A549 (cell line): ENCODE results near the gene PCDHGC5.

Experiments used
- NFE2L2 ChIP-seq: fragments of 150-350 bp; conservative IDR thresholded peaks from 2 replicates; pipeline ENCODE4 v1.6.1; 2014; ENCODE audit warnings: low read length
- NR3C1 ChIP-seq: fragments of >200 bp; sonication (Bioruptor Twin); formaldehyde crosslinking; IDR thresholded peaks from 3 replicates; pipeline ENCODE4 v1.6.1; 2017
- POLR2A ChIP-seq: IDR thresholded peaks from 2 replicates; pipeline ENCODE4 v1.6.1; 2012; ENCODE audit warnings: mild to moderate bottlenecking, low read length
- RAD21 ChIP-seq, 2 experiments: fragments of >200 bp in 1 of 2; sonication (Bioruptor Twin) in 1 of 2; formaldehyde crosslinking in 1 of 2; IDR thresholded peaks in 1 of 2; conservative IDR thresholded peaks in 1 of 2; 2 replicates in 1 of 2; 3 replicates in 1 of 2; pipeline ENCODE4 v1.6.1; 2012 to 2018; ENCODE audit warnings: inconsistent platforms in 1 of 2
- RCOR1 ChIP-seq: fragments of 150-350 bp; IDR thresholded peaks from 2 replicates; pipeline ENCODE4 v1.6.1; 2014; ENCODE audit warnings: antibody characterized with exemption, low read length, low read depth
- USF2 ChIP-seq: fragments of 450-650 bp; IDR thresholded peaks from 2 replicates; pipeline ENCODE4 v1.6.1; 2014; ENCODE audit warnings: antibody characterized with exemption
- ZNF302 ChIP-seq: fragments of 250-450 bp; sonication (Bioruptor Pico); IDR thresholded peaks from 2 replicates; pipeline ENCODE4 v1.9.0; 2021; ENCODE audit warnings: inconsistent platforms, mild to moderate bottlenecking, moderate library complexity
- TF ChIP-seq, protein P1 (sequence below): fragments of >200 bp; sonication (Bioruptor Twin); formaldehyde crosslinking; IDR thresholded peaks from 3 replicates; pipeline ENCODE4 v1.5.1; 2016
- TF ChIP-seq, protein P2 (sequence below): IDR thresholded peaks from 2 replicates; pipeline ENCODE4 v1.6.1; 2012

DNA sequence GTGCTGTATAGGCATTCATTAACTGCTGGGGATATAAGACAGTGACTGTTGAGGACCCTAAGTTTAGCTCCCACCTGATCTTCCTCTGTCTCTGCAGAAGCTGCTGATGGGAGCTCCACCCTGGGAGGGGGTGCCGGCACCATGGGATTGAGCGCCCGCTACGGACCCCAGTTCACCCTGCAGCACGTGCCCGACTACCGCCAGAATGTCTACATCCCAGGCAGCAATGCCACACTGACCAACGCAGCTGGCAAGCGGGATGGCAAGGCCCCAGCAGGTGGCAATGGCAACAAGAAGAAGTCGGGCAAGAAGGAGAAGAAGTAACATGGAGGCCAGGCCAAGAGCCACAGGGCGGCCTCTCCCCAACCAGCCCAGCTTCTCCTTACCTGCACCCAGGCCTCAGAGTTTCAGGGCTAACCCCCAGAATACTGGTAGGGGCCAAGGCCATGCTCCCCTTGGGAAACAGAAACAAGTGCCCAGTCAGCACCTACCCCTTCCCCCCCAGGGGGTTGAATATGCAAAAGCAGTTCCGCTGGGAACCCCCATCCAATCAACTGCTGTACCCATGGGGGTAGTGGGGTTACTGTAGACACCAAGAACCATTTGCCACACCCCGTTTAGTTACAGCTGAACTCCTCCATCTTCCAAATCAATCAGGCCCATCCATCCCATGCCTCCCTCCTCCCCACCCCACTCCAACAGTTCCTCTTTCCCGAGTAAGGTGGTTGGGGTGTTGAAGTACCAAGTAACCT, 22.1 kb downstream of the PCDHGC5 start:
- TF ChIP-seq, protein P1, sequence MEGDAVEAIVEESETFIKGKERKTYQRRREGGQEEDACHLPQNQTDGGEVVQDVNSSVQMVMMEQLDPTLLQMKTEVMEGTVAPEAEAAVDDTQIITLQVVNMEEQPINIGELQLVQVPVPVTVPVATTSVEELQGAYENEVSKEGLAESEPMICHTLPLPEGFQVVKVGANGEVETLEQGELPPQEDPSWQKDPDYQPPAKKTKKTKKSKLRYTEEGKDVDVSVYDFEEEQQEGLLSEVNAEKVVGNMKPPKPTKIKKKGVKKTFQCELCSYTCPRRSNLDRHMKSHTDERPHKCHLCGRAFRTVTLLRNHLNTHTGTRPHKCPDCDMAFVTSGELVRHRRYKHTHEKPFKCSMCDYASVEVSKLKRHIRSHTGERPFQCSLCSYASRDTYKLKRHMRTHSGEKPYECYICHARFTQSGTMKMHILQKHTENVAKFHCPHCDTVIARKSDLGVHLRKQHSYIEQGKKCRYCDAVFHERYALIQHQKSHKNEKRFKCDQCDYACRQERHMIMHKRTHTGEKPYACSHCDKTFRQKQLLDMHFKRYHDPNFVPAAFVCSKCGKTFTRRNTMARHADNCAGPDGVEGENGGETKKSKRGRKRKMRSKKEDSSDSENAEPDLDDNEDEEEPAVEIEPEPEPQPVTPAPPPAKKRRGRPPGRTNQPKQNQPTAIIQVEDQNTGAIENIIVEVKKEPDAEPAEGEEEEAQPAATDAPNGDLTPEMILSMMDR: no peak
- no peak for TF ChIP-seq NR3C1
- TF ChIP-seq RAD21 (conservative IDR thresholded peaks at IDR 0.05 in 1 of 2, IDR thresholded peaks at IDR 0.05 in 1 of 2): no peak
- TF ChIP-seq NFE2L2: no peak
- no peak for TF ChIP-seq POLR2A
- TF ChIP-seq, protein P2, sequence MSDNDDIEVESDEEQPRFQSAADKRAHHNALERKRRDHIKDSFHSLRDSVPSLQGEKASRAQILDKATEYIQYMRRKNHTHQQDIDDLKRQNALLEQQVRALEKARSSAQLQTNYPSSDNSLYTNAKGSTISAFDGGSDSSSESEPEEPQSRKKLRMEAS: no peak
- TF ChIP-seq ZNF302: no peak
- TF ChIP-seq RCOR1: no peak
- no peak for TF ChIP-seq USF2
